D721Med (cell line): ENCODE data around the gene C2orf80.
"Not testable (repeated sequence)": the region's sequence is repeated elsewhere in the genome, so short reads cannot be mapped to it uniquely, and the experiment has no call there.

Experiments
- DNase-seq: peaks from one replicate; pipeline ENCODE4 v3.0.0; 2011; ENCODE audit warnings: low spot score; ENCODE audit not compliant: insufficient read length
- FAIRE-seq: peaks from 2 replicates; lab custom pipeline; 2011; peaks lifted over from hg19 to GRCh38; lab: Jason Lieb, UNC
- TF ChIP-seq, protein P1 (sequence below): IDR thresholded peaks from 2 replicates; pipeline ENCODE4 v1.5.1; 2012; ENCODE audit warnings: mild to moderate bottlenecking, control low read depth; ENCODE audit not compliant: insufficient read depth; ENCODE audit errors: missing control alignments

C2orf80 gene

DNA sequence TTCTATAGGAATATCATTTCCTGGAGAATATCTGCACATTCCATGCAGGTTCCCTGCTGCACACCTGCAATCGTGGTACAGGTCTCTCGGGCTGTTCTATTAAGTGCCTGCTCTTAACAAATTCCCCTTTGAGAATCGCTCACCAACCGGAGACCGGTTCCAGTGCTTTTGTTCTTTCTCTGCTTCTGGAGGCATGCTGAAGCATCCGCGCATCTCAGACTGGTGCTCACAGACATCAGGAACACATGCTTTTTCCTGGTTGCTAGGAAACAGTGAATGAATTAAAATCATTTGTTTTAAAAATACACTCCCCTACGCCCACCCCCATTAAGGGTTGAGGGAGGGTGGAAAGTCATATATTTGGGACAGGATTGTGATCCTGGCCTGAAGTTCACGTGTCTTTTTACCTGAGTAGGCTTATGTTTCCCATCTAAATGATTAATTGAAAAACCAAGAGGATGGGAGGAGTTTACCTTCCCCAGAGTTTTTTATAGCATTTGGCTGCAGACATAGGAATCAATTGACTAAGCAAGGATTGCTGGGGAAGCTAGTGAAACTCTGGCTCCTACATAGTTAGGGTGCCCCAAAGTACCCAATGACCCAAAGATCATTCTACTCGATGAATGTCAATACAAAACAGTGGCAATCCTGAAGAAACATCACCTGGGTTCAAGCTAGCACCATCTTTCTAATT lies at the start of gene C2orf80:
TSS of gene C2orf80 (minus strand) at position 221 of the 694 bp plus-strand sequence. CDS start 3,044 bp downstream, outside the sequence.
- FAIRE-seq (no peak), DNase-seq (no peak)
- TF ChIP-seq, protein P1, sequence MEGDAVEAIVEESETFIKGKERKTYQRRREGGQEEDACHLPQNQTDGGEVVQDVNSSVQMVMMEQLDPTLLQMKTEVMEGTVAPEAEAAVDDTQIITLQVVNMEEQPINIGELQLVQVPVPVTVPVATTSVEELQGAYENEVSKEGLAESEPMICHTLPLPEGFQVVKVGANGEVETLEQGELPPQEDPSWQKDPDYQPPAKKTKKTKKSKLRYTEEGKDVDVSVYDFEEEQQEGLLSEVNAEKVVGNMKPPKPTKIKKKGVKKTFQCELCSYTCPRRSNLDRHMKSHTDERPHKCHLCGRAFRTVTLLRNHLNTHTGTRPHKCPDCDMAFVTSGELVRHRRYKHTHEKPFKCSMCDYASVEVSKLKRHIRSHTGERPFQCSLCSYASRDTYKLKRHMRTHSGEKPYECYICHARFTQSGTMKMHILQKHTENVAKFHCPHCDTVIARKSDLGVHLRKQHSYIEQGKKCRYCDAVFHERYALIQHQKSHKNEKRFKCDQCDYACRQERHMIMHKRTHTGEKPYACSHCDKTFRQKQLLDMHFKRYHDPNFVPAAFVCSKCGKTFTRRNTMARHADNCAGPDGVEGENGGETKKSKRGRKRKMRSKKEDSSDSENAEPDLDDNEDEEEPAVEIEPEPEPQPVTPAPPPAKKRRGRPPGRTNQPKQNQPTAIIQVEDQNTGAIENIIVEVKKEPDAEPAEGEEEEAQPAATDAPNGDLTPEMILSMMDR, result no peak

DNA sequence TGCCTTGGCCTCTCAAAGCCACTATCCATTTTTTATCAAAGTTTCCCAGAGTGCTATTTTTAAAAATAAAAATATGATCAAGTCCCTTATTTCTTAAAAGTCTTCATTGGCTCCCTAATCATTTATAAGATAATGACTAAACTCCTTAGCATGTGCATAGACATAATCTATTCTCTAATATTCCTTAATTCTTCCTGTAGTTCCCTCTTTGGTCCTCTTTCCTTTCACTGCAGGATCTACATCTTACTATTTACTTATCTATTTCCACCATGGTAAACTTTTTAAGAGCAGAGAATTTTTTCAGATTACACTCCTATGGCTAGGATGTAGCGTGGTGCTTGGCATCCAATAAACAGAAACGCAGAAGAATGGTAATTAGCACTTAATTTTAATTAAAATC lies 46.0 kb upstream of the C2orf80 start:
- DNase-seq, result no peak

DNA sequence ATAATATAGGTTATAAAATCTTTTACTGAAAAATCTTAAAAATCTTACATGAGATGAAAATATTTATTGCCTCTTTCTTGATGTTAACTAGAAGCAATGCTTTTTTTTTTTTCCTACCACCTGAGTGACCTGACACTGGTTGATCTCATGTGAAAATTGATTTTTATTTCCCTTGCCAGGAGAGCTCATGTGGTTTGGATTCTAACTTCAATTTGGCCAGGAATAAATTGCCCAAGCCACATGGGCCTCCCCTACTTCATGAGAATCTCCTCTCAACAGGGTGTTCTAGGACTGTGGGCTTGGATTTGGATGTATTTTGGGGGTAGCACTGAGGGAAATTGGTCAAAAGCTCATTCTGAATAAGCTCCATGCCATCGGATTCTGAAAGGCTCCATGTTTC lies 45.0 kb upstream of the C2orf80 start:
- TF ChIP-seq, protein P1, result no peak
- FAIRE-seq, result no peak
- DNase-seq, result no peak

More for the DNA sequence above, 46.0 kb upstream of the C2orf80 start:
- FAIRE-seq, result no peak
- TF ChIP-seq, protein P1, result no peak

DNA sequence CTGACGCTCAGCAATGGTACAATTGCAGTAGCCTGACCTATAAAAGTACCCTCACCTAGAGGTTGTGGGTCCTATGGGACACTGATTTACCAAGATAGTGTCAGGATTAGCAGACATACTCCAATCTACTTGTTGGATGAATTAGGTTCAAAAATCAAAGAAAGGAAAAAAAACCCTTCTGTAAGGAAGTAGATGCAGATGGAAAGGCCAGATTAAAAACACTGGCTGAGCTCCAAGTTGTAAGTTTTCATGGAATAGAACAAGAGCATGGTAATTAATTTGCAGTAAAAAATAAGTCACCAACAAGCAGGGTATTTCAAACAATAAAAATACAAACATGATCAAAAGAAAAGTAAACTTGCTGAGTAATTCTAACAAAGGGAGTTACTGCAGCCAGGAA lies 38.6 kb upstream of the C2orf80 start:
- FAIRE-seq, result no peak
- no peak for DNase-seq
- TF ChIP-seq, protein P1, result no peak

DNA sequence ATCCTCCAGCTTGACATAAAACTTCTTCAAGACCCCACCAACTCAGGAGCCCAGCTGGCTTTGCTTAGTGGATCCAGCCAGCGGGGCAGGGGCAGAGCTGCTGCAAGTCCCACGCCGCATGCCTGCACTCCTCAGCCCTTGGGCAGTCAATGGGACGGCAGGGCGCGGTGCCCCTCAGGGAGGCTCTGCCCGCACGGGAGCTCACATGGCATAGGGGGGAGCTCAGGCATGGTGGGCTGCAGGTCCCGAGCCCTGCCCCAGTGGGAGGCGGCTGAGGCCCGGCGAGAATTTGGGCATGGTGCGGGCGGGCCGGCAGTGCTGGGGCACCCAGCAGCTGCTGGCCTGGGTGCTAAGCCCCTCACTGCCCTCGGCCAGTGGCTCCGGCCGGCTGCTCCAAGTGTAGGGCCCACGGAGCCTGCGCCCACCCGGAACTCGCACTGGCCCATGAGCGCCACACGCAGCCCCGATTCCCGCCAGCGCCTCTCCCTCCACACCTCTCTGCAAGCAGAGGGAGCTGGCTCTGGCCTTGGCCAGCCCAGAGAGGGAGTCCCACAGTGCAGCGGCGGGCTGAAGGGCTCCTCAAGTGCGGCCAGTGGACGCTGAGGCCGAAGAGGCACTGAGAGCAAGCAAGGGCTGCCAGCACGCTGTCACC lies 37.9 kb upstream of the C2orf80 start:
- FAIRE-seq (no peak), DNase-seq (no peak)
- TF ChIP-seq, protein P1, result no peak

DNA sequence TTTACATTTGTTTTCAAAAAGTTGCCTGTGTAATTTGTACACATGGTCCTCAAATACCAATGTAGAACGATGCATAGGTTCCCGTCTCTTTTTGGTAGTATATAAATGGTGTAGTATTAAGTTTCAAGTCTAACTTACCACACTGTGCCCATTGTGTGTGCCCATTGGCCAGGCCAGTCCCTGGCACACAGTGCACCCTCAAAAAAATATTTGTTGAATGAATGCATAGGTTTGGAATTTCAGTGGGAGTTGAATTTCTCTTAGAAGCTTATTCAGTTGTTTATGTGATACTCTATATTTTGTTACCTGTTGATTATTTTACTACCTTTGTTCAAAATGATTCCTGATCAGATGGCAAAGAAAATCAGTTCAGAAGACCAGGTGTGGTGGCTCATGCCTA lies 35.0 kb upstream of the C2orf80 start:
- TF ChIP-seq, protein P1, result no peak
- DNase-seq, result no peak

DNA sequence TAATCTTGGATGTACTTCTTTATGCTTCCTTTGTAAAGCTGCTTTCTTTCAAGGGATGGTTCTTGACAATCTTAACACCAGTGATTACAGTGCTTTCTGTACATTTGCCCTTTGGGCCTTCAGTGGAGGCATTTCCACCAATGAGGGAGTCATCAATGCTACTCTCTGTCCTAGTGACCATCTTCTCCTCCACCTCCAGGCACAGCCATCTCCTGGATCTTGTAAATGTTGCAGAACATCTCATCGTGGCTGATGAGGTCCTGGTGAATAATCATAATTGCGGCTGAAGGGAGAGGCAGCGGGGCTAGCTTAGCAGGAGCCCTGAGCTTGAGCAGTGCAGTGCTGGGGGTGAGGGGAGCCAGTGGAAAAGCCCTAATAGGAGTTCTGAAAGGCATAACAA lies 32.5 kb upstream of the C2orf80 start:
- TF ChIP-seq, protein P1, result no peak
- DNase-seq (no peak), FAIRE-seq (no peak)

More for the DNA sequence above, 35.0 kb upstream of the C2orf80 start:
- no peak for FAIRE-seq

DNA sequence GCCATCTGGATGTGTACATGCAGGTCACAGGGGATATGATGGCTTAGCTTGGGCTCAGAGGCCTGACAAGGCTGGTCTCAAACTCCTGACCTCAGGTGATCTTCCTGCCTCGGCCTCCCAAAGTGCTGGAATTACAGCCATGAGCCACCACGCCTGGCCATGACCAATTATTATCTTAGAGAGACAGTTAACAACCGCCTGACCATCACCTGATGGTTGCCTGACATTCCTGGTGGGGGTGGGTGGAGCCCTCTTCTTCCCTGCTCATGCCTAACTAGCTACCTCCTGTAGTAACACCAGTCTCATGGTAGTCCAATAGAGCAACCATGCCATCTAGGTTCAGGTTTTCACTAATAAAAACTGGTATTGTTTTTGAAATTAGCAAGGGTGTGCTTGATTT lies 32.0 kb upstream of the C2orf80 start:
- FAIRE-seq, DNase-seq: not testable (repeated sequence)
